K562 (cell line): ENCODE measurements around the gene KHDC1L. TPM values are rescaled to one million over a fixed set of nuclear protein-coding genes. Genes with fewer than 3 reads are reported as not detected.

Experiments used
- ATAC-seq: fragments of 200-7000 bp; cut with Tn5 transposase; 3 replicates; pipeline ENCODE4 v1.9.1; 2020; ENCODE audit warnings: moderate library complexity
- BruUV-seq: library from RNA; stranded (reverse); fragments of 400-500 nt; replicated peaks from 2 replicates; lab custom pipeline; 2021; lab: Mats Ljungman, UMichigan
- CTCF ChIA-PET: fragments of 300-600 bp; formaldehyde crosslinking; extraction: SDS; loops from one replicate; lab custom pipeline; 2021; ENCODE audit warnings: low intra/inter-chr PET ratio; lab: Yijun Ruan, JAX
- POLR2A ChIA-PET: fragments of 300-600, 350-650 bp; sonication (Branson Sonifier 250); formaldehyde crosslinking; extraction: SDS; loops from one replicate; lab custom pipeline; 2021; ENCODE audit warnings: antibody characterized with exemption, inconsistent platforms; lab: Yijun Ruan, JAX
- DNase-seq, 4 experiments: peaks; one replicate each; pipeline versions ENCODE4 v3.0.0 to v3.0.0-alpha.2; 2011 to 2018; ENCODE audit warnings: low spot score in 3 of 4, mixed read lengths in 3 of 4; ENCODE audit errors: extremely low read depth in 1 of 4
- FAIRE-seq: peaks from 2 replicates; lab custom pipeline; 2011; peaks lifted over from hg19 to GRCh38; lab: Jason Lieb, UNC
- H2AFZ ChIP-seq: 2 replicates; pipeline ENCODE4 v1.6.0; 2011; ENCODE audit warnings: low read depth, low read length, control low read depth, inconsistent platforms
- H3K27ac ChIP-seq: fragments of 200-600 bp; 3 replicates; pipeline ENCODE4 v1.8.0; 2011; ENCODE audit warnings: low read depth, mild to moderate bottlenecking, control low read depth, inconsistent platforms, low read length, moderate library complexity, mixed read lengths; ENCODE audit errors: extremely low read depth
- H3K27me3 ChIP-seq, 2 experiments: fragments of 300-600 bp in 1 of 2; 2 replicates in 1 of 2; 3 replicates in 1 of 2; pipeline versions ENCODE4 v1.6.0 to v1.8.0; 2011; ENCODE audit warnings: inconsistent platforms in 2 of 2, low read length in 2 of 2, mild to moderate bottlenecking in 1 of 2, mixed read lengths in 1 of 2, moderate library complexity in 1 of 2; ENCODE audit not compliant: control insufficient read depth in 2 of 2, insufficient read depth in 2 of 2
- H3K36me3 ChIP-seq: fragments of 300-600 bp; 3 replicates; pipeline ENCODE4 v1.8.0; 2011; ENCODE audit warnings: mild to moderate bottlenecking, low read length, inconsistent platforms; ENCODE audit not compliant: control insufficient read depth, insufficient read depth
- H3K4me1 ChIP-seq, 2 experiments: fragments of 200-600 bp in 1 of 2; replicated peaks in 1 of 2; 2 replicates in 1 of 2; 3 replicates in 1 of 2; pipeline versions ENCODE4 v1.5.1 to v1.8.0; 2011; ENCODE audit warnings: inconsistent platforms in 2 of 2, low read length in 2 of 2, mild to moderate bottlenecking in 1 of 2, mixed read lengths in 1 of 2, moderate library complexity in 1 of 2; ENCODE audit not compliant: control insufficient read depth in 2 of 2, insufficient read depth in 2 of 2
- H3K4me2 ChIP-seq: 2 replicates; pipeline ENCODE4 v1.6.1; 2011; ENCODE audit warnings: low read length, control low read depth, inconsistent platforms, mixed read lengths; ENCODE audit not compliant: insufficient read depth
- H3K4me3 ChIP-seq: fragments of 200-600 bp; sonication (generic), shearing (Covaris generic); 2 replicates; pipeline ENCODE4 v1.5.1; 2016; ENCODE audit warnings: control low read depth, inconsistent platforms
- H3K79me2 ChIP-seq: fragments of 200-600 bp; 3 replicates; pipeline ENCODE4 v1.8.0; 2011; ENCODE audit warnings: low read length, inconsistent platforms; ENCODE audit not compliant: control insufficient read depth, insufficient read depth
- H3K9ac ChIP-seq, 2 experiments: 2 replicates each; pipeline versions ENCODE4 v1.6.0 to v1.6.1; 2011; ENCODE audit warnings: low read depth in 2 of 2, low read length in 2 of 2, control low read depth in 1 of 2, inconsistent platforms in 1 of 2, mild to moderate bottlenecking in 1 of 2, mixed read lengths in 1 of 2; ENCODE audit not compliant: insufficient read depth in 1 of 2
- H3K9me1 ChIP-seq: one replicate; pipeline ENCODE4 v1.6.0; 2011; ENCODE audit warnings: inconsistent platforms, mild to moderate bottlenecking, low read length, moderate library complexity; ENCODE audit not compliant: control insufficient read depth, insufficient read depth
- H3K9me3 ChIP-seq: replicated peaks from 2 replicates; pipeline ENCODE4 v1.5.1; 2011; ENCODE audit warnings: low read depth, low read length, inconsistent platforms; ENCODE audit not compliant: control insufficient read depth, insufficient read depth
- H4K20me1 ChIP-seq: replicated peaks from 2 replicates; pipeline ENCODE4 v1.6.1; 2011; ENCODE audit warnings: low read length, inconsistent platforms, mixed read lengths; ENCODE audit not compliant: control insufficient read depth, insufficient read depth
- KAT2B ChIP-seq: IDR thresholded peaks from one replicate; pipeline ENCODE4 v1.6.1; 2012; ENCODE audit warnings: low read depth, mild to moderate bottlenecking, control low read depth, inconsistent platforms, low read length, moderate library complexity
- MAFG ChIP-seq: fragments of 450-650 bp; conservative IDR thresholded peaks from 2 replicates; pipeline ENCODE4 v1.6.1; 2016; ENCODE audit warnings: missing genetic modification characterization, missing compliant biosample characterization
- MXD1 ChIP-seq: fragments of 250-450 bp; sonication (Bioruptor Pico); IDR thresholded peaks from 2 replicates; pipeline ENCODE4 v1.8.0; 2021; ENCODE audit warnings: borderline replicate concordance, mild to moderate bottlenecking, moderate library complexity; ENCODE audit not compliant: poor library complexity, severe bottlenecking
- RERE ChIP-seq: sonication (generic); formaldehyde crosslinking; IDR thresholded peaks from 2 replicates; pipeline ENCODE4 v1.8.0; 2023; ENCODE audit warnings: missing genetic modification reagents, mild to moderate bottlenecking, borderline replicate concordance
- ZNF318 ChIP-seq, 2 experiments: fragments of 450-650 bp; IDR thresholded peaks; 2 replicates each; pipeline ENCODE4 v1.6.1; 2016; ENCODE audit warnings: mild to moderate bottlenecking in 2 of 2, borderline replicate concordance in 1 of 2, low read depth in 1 of 2, moderate library complexity in 1 of 2
- WGBS: fragments of 100-300 bp; shearing (Covaris generic); methylation state at CpG from one replicate; pipeline ENCODE4 v1.1.6; 2016; ENCODE audit warnings: low coverage, mixed read lengths; ENCODE audit not compliant: insufficient coverage; ENCODE audit errors: missing lambda C conversion rate; 5-methylcytosine and 5-hydroxymethylcytosine counted together
- in situ Hi-C: fragments of 300-500 bp; cut with MboI; formaldehyde crosslinking; loops from 4 replicates; pipeline ENCODE4 v1.15.0; 2018; ENCODE audit warnings: inconsistent platforms, mixed read lengths
- intact Hi-C: fragments of 100-400 bp; cut with micrococcal nuclease; formaldehyde crosslinking; loops from 2 replicates; pipeline ENCODE4 v1.14.2; 2022
- polyA plus RNA-seq, 8 experiments: library from polyadenylated mRNA; depleted of rRNA in 4 of 8; stranded (reverse) in 5 of 8; unstranded in 3 of 8; fragments of >200 nt; fragmentation: Nextera tagmentation in 2 of 8; fragmentation: Illumina TruSeq in 1 of 8; extraction: Ambion mirVana in 2 of 8; extraction: Trizol in 1 of 8; gene quantifications; 2 replicates each; pipeline versions ENCODE4 v1.2.1 to v1.2.3, GENCODE V29; 2011 to 2014; ENCODE audit warnings: inconsistent platforms in 1 of 8, missing spikeins in 1 of 8
- total RNA-seq, 7 experiments: library from RNA; depleted of rRNA in 6 of 7; stranded (reverse); fragments of >200 nt in 6 of 7; fragmentation: Illumina TruSeq in 2 of 7; extraction: Trizol in 2 of 7; gene quantifications; 2 replicates each; pipeline versions ENCODE4 v1.2.1 to v1.2.3, GENCODE V29; 2011 to 2021; ENCODE audit warnings: low replicate concordance in 1 of 7

Gene KHDC1L
- total and polyA plus RNA-seq, 9 of the 15 experiments (the other 6 are each of a cell fraction or from before 2014, with no cell fraction given) = 0.33 to 1.9 (median 0.54) TPM

- FAIRE-seq = no peak
- no peak for TF ChIP-seq MAFG (tag)
- TF ChIP-seq ZNF318 (IDR thresholded peaks at IDR 0.05; ENCODE audit: borderline replicate concordance in 1 of 2, low read depth in 1 of 2) = no peak
- no peak for TF ChIP-seq KAT2B
- TF ChIP-seq RERE (CRISPR knock-in tag) = no peak
- no peak for TF ChIP-seq MXD1 (CRISPR knock-in tag)
Observed at GRCh38 chr6:73248192-73248903, 23.1 kb upstream of the KHDC1L start.

More at GRCh38 chr6:73248192-73248903, 23.1 kb upstream of the KHDC1L start:
- no peaks in the 10 kb centered on the region for H3K79me2 ChIP-seq
- H3K4me3 ChIP-seq = no peak overlapping the region
- no peaks in the 10 kb centered on the region for H4K20me1 ChIP-seq
- no peak overlapping the region for H3K4me2 ChIP-seq
- H3K27ac ChIP-seq = no peak overlapping the region
- intact Hi-C loops (no loop called here), in situ Hi-C loops (no loop called here)
- no peaks in the 10 kb centered on the region for H3K9me1 ChIP-seq
- H3K36me3 ChIP-seq = no peaks in the 10 kb centered on the region
- no peaks in the 10 kb centered on the region for H3K9me3 ChIP-seq
- ChIA-PET POLR2A (interaction anchor here (0.9 to 1.0 kb wide), 2 partner anchors 13 to 213 kb away, joined by 3 read pairs; partner anchors contain the start of gene MTO1), CTCF (no interaction called here)
- WGBS = 6% methylated on average over 5 of the region's 5 CpGs
- no TSS peak for BruUV-seq
- H2AFZ ChIP-seq = no peak overlapping the region
- DNase-seq (no peak), ATAC-seq (peak; percentile 27; the same call in 1 of the 3 replicates)
- peaks cover 9 to 13% of the 10 kb centered on the region in 2 experiments; a peak in 4 of 5 replicates for H3K27me3 ChIP-seq
- no peaks in the 10 kb centered on the region for H3K4me1 ChIP-seq
- no peak overlapping the region for H3K9ac ChIP-seq
